GM23338 (cell line): ENCODE data around the gene DET1. TPM values are rescaled to one million over a fixed set of nuclear protein-coding genes. Genes with fewer than 3 reads are reported as not detected.

Experiments
- CREB1 ChIP-seq: fragments of 250-450 bp; sonication (Bioruptor Pico); IDR thresholded peaks from 2 replicates; pipeline ENCODE4 v1.5.0; 2020; ENCODE audit warnings: low read depth, mild to moderate bottlenecking, moderate library complexity
- CTCF ChIP-seq, 2 experiments: fragments of 200-600 bp in 1 of 2; sonication (generic) in 1 of 2; conservative IDR thresholded peaks; 2 replicates each; pipeline versions ENCODE4 v1.5.1 to v1.6.1; 2016 to 2017; ENCODE audit warnings: antibody characterized with exemption in 2 of 2, low read depth in 2 of 2, mild to moderate bottlenecking in 2 of 2, moderate library complexity in 1 of 2
- EZH2 ChIP-seq: fragments of 200-600 bp; sonication (generic); IDR thresholded peaks from one replicate; pipeline ENCODE4 v1.8.0; 2017; ENCODE audit warnings: antibody characterized with exemption, mild to moderate bottlenecking, low read depth; ENCODE audit not compliant: unreplicated experiment
- EZH2phosphoT487 ChIP-seq: fragments of 200-600 bp; sonication (generic); IDR thresholded peaks from one replicate; pipeline ENCODE4 v1.8.1; 2018; ENCODE audit warnings: antibody characterized with exemption; ENCODE audit not compliant: unreplicated experiment
- NANOG ChIP-seq: IDR thresholded peaks from 2 replicates; pipeline ENCODE4 v1.6.1; 2016; ENCODE audit warnings: antibody characterized with exemption, borderline replicate concordance
- STAT1 ChIP-seq: IDR thresholded peaks from one replicate; pipeline ENCODE4 v1.6.1; 2016; ENCODE audit warnings: antibody characterized with exemption; ENCODE audit not compliant: unreplicated experiment
- ZNF462 ChIP-seq: fragments of 250-450 bp; sonication (Bioruptor Pico); IDR thresholded peaks from 2 replicates; pipeline ENCODE4 v1.5.0; 2020; ENCODE audit warnings: mild to moderate bottlenecking, moderate library complexity
- polyA plus RNA-seq: library from polyadenylated mRNA; unstranded; fragments of >200 nt; fragmentation: Nextera tagmentation; extraction: Ambion mirVana; gene quantifications from 2 replicates; pipeline ENCODE4 v1.2.1, GENCODE V29; 2016
- total RNA-seq: library from RNA; depleted of rRNA; stranded (reverse); fragments of >200 nt; shearing (Covaris generic); gene quantifications from 2 replicates; pipeline ENCODE4 v1.2.3, GENCODE V29; 2014
- TF ChIP-seq, protein P1 (sequence below): IDR thresholded peaks from 2 replicates; pipeline ENCODE4 v1.6.1; 2016; ENCODE audit warnings: antibody characterized with exemption

DET1 gene
- total and polyA plus RNA-seq, 2 experiments from 2014 or later = 4.2 to 8.6 TPM

DNA sequence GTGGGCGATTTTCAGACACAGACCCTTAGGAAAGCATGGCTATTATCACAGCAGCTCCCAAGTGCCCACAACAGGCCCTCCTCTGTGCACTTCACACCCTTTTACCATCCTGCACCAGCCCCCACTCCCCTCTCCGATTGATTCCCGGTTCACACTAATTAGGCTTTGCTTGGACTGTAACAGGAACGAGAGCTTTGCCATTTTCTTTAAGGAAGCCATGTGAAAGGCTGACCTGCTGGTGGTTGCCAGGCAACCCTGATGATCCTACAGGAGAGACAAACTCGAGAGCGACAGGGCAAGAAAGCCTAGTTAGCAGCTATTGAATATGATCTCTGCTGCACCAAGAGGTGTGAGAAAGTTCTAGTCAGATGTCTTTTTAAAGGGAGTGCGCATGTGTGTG is 28.2 kb upstream of the DET1 start (continued):
- no peak for TF ChIP-seq ZNF462 (CRISPR knock-in tag)
- TF ChIP-seq CREB1 = no peak
- TF ChIP-seq, protein P1, sequence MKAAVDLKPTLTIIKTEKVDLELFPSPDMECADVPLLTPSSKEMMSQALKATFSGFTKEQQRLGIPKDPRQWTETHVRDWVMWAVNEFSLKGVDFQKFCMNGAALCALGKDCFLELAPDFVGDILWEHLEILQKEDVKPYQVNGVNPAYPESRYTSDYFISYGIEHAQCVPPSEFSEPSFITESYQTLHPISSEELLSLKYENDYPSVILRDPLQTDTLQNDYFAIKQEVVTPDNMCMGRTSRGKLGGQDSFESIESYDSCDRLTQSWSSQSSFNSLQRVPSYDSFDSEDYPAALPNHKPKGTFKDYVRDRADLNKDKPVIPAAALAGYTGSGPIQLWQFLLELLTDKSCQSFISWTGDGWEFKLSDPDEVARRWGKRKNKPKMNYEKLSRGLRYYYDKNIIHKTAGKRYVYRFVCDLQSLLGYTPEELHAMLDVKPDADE = no peak
- TF ChIP-seq EZH2phosphoT487 = no peak
- no peak for TF ChIP-seq EZH2
- TF ChIP-seq NANOG = no peak
- no peak for TF ChIP-seq CTCF (conservative IDR thresholded peaks at IDR 0.05; ENCODE audit: low read depth in 2 of 2)
- no peak for TF ChIP-seq STAT1
